HFFc6 (cell line): ENCODE measurements around the gene TALDO1. TPM values are rescaled to one million over a fixed set of nuclear protein-coding genes. Genes with fewer than 3 reads are reported as not detected.

Experiments used
- DNase-seq: peaks from one replicate; pipeline ENCODE4 v3.0.0-alpha.2; 2018
- H3K27ac Mint-ChIP-seq: 2 replicates; pipeline ENCODE4 v1.8.0; 2020; ENCODE audit warnings: mild to moderate bottlenecking, mixed read lengths
- H3K27me3 Mint-ChIP-seq: 2 replicates; pipeline ENCODE4 v1.8.0; 2021; ENCODE audit warnings: mild to moderate bottlenecking, moderate library complexity, mixed read lengths; ENCODE audit not compliant: insufficient read depth
- H3K36me3 Mint-ChIP-seq: 2 replicates; pipeline ENCODE4 v1.8.0; 2021; ENCODE audit warnings: low read depth, mixed read lengths
- H3K4me1 Mint-ChIP-seq: 2 replicates; pipeline ENCODE4 v1.8.0; 2020; ENCODE audit warnings: low read depth, mixed read lengths
- H3K4me3 Mint-ChIP-seq: 2 replicates; pipeline ENCODE4 v1.8.0; 2020; ENCODE audit warnings: mild to moderate bottlenecking, moderate library complexity, mixed read lengths
- H3K9me3 Mint-ChIP-seq: 2 replicates; pipeline ENCODE4 v1.8.0; 2020; ENCODE audit warnings: mild to moderate bottlenecking, mixed read lengths
- total RNA-seq, 6 experiments: library from RNA; stranded (reverse); fragmentation: NEBNext Ultra II Directional; extraction: Animal tissue kit (Norgen Biotek cat#: 25700); gene quantifications; 2 replicates in 1 of 6; 3 replicates in 5 of 6; pipeline ENCODE4 v1.2.3, GENCODE V29; 2021
- TF ChIP-seq, protein P1 (sequence below): fragments of 200-600 bp; sonication (generic); IDR thresholded peaks from 2 replicates; pipeline ENCODE4 v1.5.0; 2021; ENCODE audit warnings: antibody characterized with exemption, mild to moderate bottlenecking

Gene TALDO1
- total RNA-seq, 6 experiments from 2014 or later, result 230 to 351 (median 300) TPM

DNA sequence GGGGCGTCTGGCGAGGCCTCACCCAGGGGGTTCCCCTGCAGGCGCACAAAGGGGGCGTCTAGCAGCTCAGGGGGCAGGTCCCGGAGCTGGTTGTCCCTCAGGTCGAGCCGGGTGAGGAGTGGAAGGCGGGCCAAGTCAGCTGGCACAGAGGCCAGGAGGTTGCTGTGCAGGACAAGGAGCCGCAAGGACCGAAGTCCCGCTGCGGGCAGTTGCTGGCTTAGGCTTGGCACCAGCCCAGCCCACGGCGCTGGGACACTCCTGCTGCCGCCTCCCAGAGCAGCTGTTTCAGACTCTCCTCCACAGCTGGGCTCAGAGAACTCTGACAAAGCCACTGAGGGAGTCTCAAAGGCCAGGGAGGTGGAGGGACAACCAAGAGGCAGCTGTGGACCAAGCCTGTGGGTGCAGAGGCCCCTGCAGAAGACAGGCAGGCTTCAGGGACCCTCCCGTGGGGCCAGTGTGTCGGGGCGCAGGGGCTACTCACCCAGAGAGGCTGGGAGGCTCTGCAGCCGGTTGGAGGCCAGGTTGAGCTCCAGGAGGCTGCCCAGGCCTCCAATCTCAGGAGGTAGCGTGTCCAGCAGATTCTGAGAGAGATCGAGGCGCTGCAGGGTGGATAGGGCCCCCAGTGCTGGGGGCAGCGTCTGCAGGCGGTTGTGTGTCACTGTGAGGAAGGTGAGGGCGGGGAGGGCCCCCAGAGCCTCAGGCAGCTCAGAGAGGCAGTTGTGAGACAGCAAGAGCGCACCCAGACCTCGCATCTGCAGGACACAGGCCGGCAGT is 55.6 kb downstream of the TALDO1 start:
- Mint-ChIP-seq H3K4me3 (no peak overlapping the region; the same call in 1 of the 2 replicates), H3K9me3 (no peaks in the 10 kb centered on the region), H3K36me3 (no peaks in the 10 kb centered on the region; the same call in 1 of the 2 replicates), H3K4me1 (peaks cover 10% of the 10 kb centered on the region), H3K27me3 (peaks cover 2% of the 10 kb centered on the region; the same call in 1 of the 2 replicates), H3K27ac (no peak overlapping the region)
- TF ChIP-seq, protein P1, sequence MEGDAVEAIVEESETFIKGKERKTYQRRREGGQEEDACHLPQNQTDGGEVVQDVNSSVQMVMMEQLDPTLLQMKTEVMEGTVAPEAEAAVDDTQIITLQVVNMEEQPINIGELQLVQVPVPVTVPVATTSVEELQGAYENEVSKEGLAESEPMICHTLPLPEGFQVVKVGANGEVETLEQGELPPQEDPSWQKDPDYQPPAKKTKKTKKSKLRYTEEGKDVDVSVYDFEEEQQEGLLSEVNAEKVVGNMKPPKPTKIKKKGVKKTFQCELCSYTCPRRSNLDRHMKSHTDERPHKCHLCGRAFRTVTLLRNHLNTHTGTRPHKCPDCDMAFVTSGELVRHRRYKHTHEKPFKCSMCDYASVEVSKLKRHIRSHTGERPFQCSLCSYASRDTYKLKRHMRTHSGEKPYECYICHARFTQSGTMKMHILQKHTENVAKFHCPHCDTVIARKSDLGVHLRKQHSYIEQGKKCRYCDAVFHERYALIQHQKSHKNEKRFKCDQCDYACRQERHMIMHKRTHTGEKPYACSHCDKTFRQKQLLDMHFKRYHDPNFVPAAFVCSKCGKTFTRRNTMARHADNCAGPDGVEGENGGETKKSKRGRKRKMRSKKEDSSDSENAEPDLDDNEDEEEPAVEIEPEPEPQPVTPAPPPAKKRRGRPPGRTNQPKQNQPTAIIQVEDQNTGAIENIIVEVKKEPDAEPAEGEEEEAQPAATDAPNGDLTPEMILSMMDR, result no peak
- no peak for DNase-seq

DNA sequence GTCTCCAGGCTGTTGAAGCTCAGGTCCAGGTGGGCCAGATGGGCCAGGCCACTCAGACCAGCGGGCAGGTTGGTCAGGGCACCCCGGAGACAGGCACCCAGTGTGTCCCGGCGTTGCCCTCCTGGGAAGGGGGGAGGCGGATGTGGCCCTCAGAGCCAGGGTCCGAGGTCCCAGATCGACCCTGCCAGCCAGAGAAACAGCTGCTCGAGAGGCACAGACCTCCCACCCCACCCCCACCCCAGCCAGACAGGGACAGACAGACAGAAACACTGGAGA is 56.1 kb downstream of the TALDO1 start:
- peak overlapping the region; percentile 85; the same call in 1 of the 2 replicates for H3K4me3 Mint-ChIP-seq
- H3K27me3 Mint-ChIP-seq, result peaks cover 2% of the 10 kb centered on the region; the same call in 1 of the 2 replicates
- TF ChIP-seq, protein P1, result no peak

DNA sequence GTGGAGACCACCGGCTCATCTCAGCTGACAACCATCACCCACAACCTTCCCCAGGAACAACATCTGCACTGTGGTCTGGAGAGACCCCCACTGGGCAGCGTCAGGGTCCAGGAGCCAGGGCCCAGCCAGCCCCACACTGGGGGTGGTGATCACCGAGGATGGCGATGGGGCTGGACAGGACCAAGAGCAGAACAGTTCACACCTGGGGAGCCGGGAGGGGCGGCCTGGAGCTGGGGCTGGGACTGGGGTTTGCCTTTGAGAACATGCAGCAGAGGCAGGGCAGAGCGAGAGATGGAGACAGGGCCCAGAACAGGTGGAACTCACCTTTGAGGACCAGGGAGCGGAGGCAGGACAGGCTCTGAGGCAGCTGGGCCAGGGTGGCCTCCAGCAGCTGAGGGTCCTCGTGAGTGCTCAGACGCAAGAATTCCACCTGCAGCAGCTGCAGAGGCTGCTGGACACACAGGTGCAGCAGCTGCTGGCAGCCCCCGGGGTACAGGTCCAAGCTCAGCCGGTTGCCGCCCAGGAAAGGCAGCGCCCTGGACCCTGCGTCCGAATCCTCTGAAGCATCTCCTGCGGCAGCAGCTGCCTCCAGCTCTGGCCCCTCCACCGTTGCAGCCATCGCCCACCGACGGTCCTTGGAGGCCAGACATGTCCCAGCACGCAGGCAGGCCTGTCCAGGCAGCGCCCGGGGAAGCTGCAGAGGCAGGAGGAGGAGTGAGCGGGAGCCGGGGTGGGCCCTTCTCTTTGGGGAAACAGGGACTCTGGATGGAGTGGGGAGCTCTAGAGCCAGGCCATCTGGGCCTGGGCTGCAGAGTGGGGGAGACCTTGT is 56.7 kb downstream of the TALDO1 start:
- H3K4me1 Mint-ChIP-seq, result peaks cover 16% of the 10 kb centered on the region
- peaks cover 2% of the 10 kb centered on the region for H3K36me3 Mint-ChIP-seq
- 0 out of 2 replicates have a peak overlapping the region, but pooled peaks have one; percentile 52 for H3K27ac Mint-ChIP-seq
- TF ChIP-seq, protein P1, result no peak
- DNase-seq, result no peak
- H3K27me3 Mint-ChIP-seq, result peaks cover 2% of the 10 kb centered on the region; the same call in 1 of the 2 replicates
- H3K9me3 Mint-ChIP-seq, result no peaks in the 10 kb centered on the region
- H3K4me3 Mint-ChIP-seq, result peak overlapping the region; percentile 85

More for the DNA sequence above, 56.1 kb downstream of the TALDO1 start:
- H3K4me1 Mint-ChIP-seq, result peaks cover 12% of the 10 kb centered on the region
- no peak overlapping the region for H3K27ac Mint-ChIP-seq
- DNase-seq, result no peak
- no peaks in the 10 kb centered on the region; the same call in 1 of the 2 replicates for H3K36me3 Mint-ChIP-seq
- no peaks in the 10 kb centered on the region for H3K9me3 Mint-ChIP-seq

DNA sequence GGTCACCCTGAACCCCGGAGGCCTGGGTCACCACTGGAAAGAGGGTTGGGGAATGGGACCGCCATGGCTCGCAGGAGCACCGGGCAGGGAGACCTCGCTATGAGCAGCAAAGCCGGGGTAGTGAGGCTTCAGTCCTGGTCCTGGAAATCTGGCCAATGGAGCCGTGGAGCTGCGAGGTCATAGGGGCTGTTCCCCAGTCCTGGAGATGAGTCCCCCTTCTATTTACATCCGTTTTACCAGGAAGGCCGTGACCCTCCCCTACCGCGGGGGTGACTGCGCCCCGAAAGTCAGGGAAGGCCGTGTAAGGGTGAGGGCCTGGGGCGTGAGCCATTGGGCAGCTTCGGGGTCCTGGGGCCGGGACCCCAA is 57.3 kb downstream of the TALDO1 start:
- Mint-ChIP-seq H3K27ac (peak overlapping the region; percentile 52; the same call in 1 of the 2 replicates), H3K4me1 (peaks cover 18% of the 10 kb centered on the region), H3K27me3 (peaks cover 2% of the 10 kb centered on the region; the same call in 1 of the 2 replicates), H3K4me3 (peak overlapping the region; percentile 85), H3K9me3 (no peaks in the 10 kb centered on the region), H3K36me3 (peaks cover 4% of the 10 kb centered on the region)
- TF ChIP-seq, protein P1, result no peak
- no peak for DNase-seq

DNA sequence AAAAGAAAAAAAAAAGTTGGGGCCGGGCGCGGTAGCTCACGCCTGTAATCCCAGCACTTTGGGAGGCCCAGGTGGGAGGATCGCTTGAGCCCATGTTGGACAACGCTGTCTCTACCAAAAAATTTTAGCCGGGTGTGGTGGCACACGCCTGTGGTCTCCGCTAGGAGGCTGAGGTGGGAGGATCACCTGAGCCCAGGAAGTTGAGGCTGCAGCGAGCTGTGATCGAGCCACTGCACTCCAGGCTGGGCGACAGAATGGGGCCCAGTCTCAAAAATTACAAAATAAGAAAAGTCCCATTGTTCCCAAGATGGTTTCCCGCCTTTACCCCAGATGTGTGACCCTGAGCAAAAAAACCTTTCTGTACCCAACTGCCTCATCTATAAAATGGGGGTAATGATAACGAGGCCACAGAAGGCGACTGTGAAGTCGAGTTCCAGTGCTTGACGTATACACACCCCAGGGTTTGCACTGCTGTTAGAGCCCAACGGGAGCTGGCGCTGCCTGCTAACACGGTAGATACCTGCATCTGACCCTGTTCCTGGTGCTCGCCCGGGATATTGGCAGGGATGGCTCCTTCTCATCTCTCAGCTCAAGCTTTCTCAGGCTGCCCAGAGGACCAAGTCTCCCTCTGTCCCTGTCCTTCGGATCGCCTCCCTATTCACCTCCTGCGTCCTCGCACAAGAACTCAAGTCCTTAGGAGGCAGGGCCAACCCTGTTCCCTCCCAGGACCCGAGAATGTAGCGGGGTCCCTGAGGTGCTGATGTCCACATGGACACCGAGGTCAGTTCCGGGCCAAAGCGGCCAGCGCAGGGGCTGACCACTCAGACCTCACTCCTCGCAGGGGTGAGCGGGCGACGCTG is 61.4 kb downstream of the TALDO1 start:
- Mint-ChIP-seq H3K36me3 (peaks cover 30% of the 10 kb centered on the region), H3K27ac (peak overlapping the region; percentile 100), H3K4me1 (peaks cover 38% of the 10 kb centered on the region), H3K27me3 (peaks cover 14% of the 10 kb centered on the region), H3K9me3 (no peaks in the 10 kb centered on the region), H3K4me3 (peak overlapping the region; percentile 98)
- peak; percentile 69 for DNase-seq
- TF ChIP-seq, protein P1, result no peak
